GM23248 (cell line): Measurements from ENCODE around the gene PIP4K2C. TPM values are rescaled to one million over a fixed set of nuclear protein-coding genes. Genes with fewer than 3 reads are reported as not detected.

Source experiments
- DNase-seq: peaks from one replicate; pipeline ENCODE4 v3.0.0-alpha.2; 2015
- H2AFZ ChIP-seq: fragments of 200-600 bp; sonication (generic); 2 replicates; pipeline ENCODE4 v1.6.1; 2016; ENCODE audit warnings: antibody characterized with exemption
- H3F3A ChIP-seq: fragments of 200-600 bp; sonication (generic); 2 replicates; pipeline ENCODE4 v1.6.1; 2016; ENCODE audit warnings: mild to moderate bottlenecking, antibody characterized with exemption, mixed run types; ENCODE audit not compliant: insufficient read depth
- H3K27ac ChIP-seq: fragments of 200-600 bp; sonication (generic); 2 replicates; pipeline ENCODE4 v1.5.1; 2016; ENCODE audit warnings: mild to moderate bottlenecking
- H3K27me3 ChIP-seq: fragments of 200-600 bp; sonication (generic); replicated peaks from 2 replicates; pipeline ENCODE4 v1.6.1; 2016; ENCODE audit warnings: mild to moderate bottlenecking; ENCODE audit not compliant: insufficient read depth
- H3K36me3 ChIP-seq: fragments of 200-600 bp; sonication (generic); 2 replicates; pipeline ENCODE4 v1.6.1; 2016; ENCODE audit warnings: low read depth, mild to moderate bottlenecking
- H3K4me1 ChIP-seq: fragments of 200-600 bp; sonication (generic); 2 replicates; pipeline ENCODE4 v1.6.1; 2016; ENCODE audit warnings: mild to moderate bottlenecking; ENCODE audit not compliant: insufficient read depth
- H3K4me2 ChIP-seq: fragments of 200-600 bp; sonication (generic); one replicate; pipeline ENCODE4 v1.6.1; 2016; ENCODE audit warnings: mild to moderate bottlenecking; ENCODE audit not compliant: unreplicated experiment
- H3K4me3 ChIP-seq: fragments of 200-600 bp; sonication (generic); 2 replicates; pipeline ENCODE4 v1.5.1; 2016; ENCODE audit warnings: mild to moderate bottlenecking
- H3K79me2 ChIP-seq: fragments of 200-600 bp; sonication (generic); 2 replicates; pipeline ENCODE4 v1.6.1; 2016; ENCODE audit warnings: mild to moderate bottlenecking; ENCODE audit not compliant: insufficient read depth
- H3K9ac ChIP-seq: fragments of 200-600 bp; sonication (generic); 2 replicates; pipeline ENCODE4 v1.6.1; 2016; ENCODE audit warnings: mild to moderate bottlenecking
- H3K9me2 ChIP-seq: fragments of 200-600 bp; sonication (generic); 2 replicates; pipeline ENCODE4 v1.6.1; 2016; ENCODE audit warnings: mixed run types, mild to moderate bottlenecking, moderate library complexity; ENCODE audit not compliant: insufficient read depth
- H3K9me3 ChIP-seq: fragments of 200-600 bp; sonication (generic); one replicate; pipeline ENCODE4 v1.6.1; 2017; ENCODE audit warnings: low read depth
- H4K20me1 ChIP-seq: fragments of 200-600 bp; sonication (generic); 2 replicates; pipeline ENCODE4 v1.6.0; 2016; ENCODE audit not compliant: insufficient read depth
- EZH2 ChIP-seq: fragments of 200-600 bp; sonication (generic); IDR thresholded peaks from 2 replicates; pipeline ENCODE4 v1.6.1; 2018; ENCODE audit warnings: antibody characterized with exemption, mild to moderate bottlenecking; ENCODE audit not compliant: insufficient read depth, poor library complexity, severe bottlenecking
- EZH2phosphoT487 ChIP-seq: fragments of 200-600 bp; sonication (generic); IDR thresholded peaks from 2 replicates; pipeline ENCODE4 v1.6.1; 2018; ENCODE audit warnings: antibody characterized with exemption, moderate library complexity, mild to moderate bottlenecking, low read depth; ENCODE audit not compliant: insufficient read depth
- WGBS, 2 experiments: methylation state at CpG; one replicate each; pipeline ENCODE4 v1.1.6; 2015 to 2017; ENCODE audit warnings: low lambda C conversion rate in 2 of 2, low coverage in 1 of 2; ENCODE audit errors: missing lambda C conversion rate in 2 of 2; 5-methylcytosine and 5-hydroxymethylcytosine counted together
- in situ Hi-C: fragments of 300-500 bp; cut with MboI; formaldehyde crosslinking; loops from 2 replicates; pipeline ENCODE4 v1.15.0; 2020
- polyA plus RNA-seq: library from polyadenylated mRNA; unstranded; fragments of >200 nt; fragmentation: Nextera tagmentation; extraction: Ambion mirVana; gene quantifications from 2 replicates; pipeline ENCODE4 v1.2.1, GENCODE V29; 2016
- total RNA-seq: library from RNA; depleted of rRNA; stranded (reverse); fragments of >200 nt; shearing (Covaris generic); gene quantifications from 2 replicates; pipeline ENCODE4 v1.2.3, GENCODE V29; 2014

Gene PIP4K2C
- total and polyA plus RNA-seq, 2 experiments from 2014 or later = 22.5 to 27.3 TPM

DNA sequence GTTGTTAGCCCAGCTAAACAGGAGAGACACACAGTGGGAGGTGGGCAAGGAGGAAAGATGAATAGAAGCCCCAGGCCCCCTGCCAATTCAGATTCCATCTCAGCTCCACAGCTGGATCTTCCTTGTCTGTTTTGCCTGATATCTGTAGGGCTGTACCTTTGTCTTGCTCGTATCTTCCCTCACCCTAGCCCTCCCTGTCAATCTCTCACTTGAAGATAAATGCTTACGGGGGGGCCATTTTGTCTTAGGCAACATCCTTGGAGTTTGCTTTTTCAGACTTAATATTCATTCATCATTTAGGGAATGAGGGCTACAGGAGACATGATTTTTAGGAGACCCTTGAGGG, 38.7 kb upstream of the PIP4K2C start:
- DNase-seq = no peak
- 93 to 96% methylated on average over 2 of the region's 2 CpGs for WGBS, 2 experiments

DNA sequence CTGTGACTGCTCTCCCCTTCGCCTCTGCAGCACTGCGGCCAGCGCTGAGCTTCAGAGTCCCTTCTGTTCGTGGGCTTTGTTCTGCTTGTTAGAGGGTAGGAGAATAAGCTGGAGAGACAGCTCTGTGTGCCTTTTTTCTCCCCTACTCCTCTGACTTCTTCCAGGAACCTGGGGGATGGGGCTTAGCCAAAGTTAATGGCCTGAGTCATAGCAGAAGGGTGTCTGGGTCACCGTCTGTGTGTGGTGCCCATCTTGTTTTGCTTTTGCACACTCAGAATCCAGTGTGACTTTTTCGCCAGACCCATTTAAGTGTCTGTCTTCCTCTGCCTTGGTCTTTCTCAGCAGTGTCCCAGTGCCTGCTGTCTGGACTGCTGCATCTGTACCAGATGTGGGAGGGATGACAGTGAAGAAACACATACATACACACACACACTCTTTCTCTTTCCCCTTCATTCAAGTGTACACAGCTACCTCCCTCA, 38.1 kb upstream of the PIP4K2C start:
- no peaks in the 10 kb centered on the region for H3F3A ChIP-seq
- H2AFZ ChIP-seq = no peak overlapping the region
- no peak overlapping the region for H3K4me3 ChIP-seq
- H3K9ac ChIP-seq = no peak overlapping the region
- no peaks in the 10 kb centered on the region for H3K79me2 ChIP-seq
- in situ Hi-C loops = no loop called here
- no peaks in the 10 kb centered on the region for H3K36me3 ChIP-seq
- no peaks in the 10 kb centered on the region for H4K20me1 ChIP-seq
- no peaks in the 10 kb centered on the region for H3K9me2 ChIP-seq
- H3K4me2 ChIP-seq = no peak overlapping the region
- peak; percentile 65 for DNase-seq
- TF ChIP-seq EZH2 (no peak), EZH2phosphoT487 (no peak)
- no peak overlapping the region for H3K27ac ChIP-seq
- no peaks in the 10 kb centered on the region for H3K4me1 ChIP-seq
- 37 to 39% methylated on average over 6 of the region's 6 CpGs for WGBS, 2 experiments
- H3K9me3 ChIP-seq = no peaks in the 10 kb centered on the region
- H3K27me3 ChIP-seq = no peaks in the 10 kb centered on the region

More for the DNA sequence above, 38.7 kb upstream of the PIP4K2C start:
- Histone ChIP-seq H3K4me3 (no peak overlapping the region), H4K20me1 (no peaks in the 10 kb centered on the region), H3F3A (no peaks in the 10 kb centered on the region), H3K4me2 (no peak overlapping the region), H3K27ac (no peak overlapping the region), H2AFZ (no peak overlapping the region), H3K79me2 (no peaks in the 10 kb centered on the region), H3K9me3 (no peaks in the 10 kb centered on the region), H3K36me3 (no peaks in the 10 kb centered on the region), H3K9me2 (no peaks in the 10 kb centered on the region), H3K4me1 (no peaks in the 10 kb centered on the region), H3K9ac (no peak overlapping the region), H3K27me3 (no peaks in the 10 kb centered on the region)
- no peak for TF ChIP-seq EZH2
- no peak for TF ChIP-seq EZH2phosphoT487
- in situ Hi-C loops = no loop called here

DNA sequence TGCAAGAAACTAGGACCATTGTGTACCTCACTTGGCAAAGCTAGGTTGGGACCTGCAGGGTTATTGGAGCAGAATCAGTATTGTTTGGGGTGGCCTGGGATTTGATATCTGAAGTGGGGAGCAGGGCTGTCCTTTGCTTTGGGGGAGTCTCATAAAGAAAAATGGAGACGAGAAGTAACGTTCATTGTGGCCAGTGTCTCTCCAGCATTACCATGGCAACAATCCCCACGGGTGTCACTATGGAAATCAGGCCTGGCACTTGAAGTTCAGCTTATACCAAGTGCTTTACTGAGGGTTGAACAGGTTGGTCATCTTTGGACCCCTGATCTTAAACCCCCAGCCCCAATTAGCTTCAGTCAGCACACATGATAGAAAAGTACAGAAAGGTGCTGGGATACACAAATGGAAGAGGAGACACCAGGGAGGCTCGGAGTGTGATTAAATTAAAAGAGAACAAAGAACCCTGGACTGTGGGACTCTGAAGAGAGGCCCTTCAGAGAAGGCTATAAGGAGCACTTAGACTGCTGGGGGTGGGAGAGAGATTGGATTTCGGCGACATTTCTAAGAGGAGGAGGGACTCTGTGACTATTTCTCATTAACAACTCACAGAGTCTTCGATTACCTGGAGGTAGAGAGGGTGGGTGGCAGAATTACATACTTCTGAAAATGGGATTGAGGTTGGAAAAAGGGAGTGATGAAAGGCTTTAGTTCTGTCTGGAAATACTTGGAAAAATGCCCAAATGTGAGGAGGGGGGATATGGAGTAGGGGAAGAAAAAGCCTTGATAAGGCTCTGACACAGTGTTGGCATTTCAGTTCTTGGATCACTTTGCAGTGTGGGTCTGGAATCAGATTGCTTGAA, 37.4 kb upstream of the PIP4K2C start:
- WGBS, 2 experiments = 26 to 39% methylated on average over 7 of the region's 7 CpGs
- Histone ChIP-seq H2AFZ (no peak overlapping the region), H3K4me2 (no peak overlapping the region), H4K20me1 (no peaks in the 10 kb centered on the region), H3F3A (no peaks in the 10 kb centered on the region), H3K79me2 (no peaks in the 10 kb centered on the region), H3K9me2 (no peaks in the 10 kb centered on the region), H3K27me3 (no peaks in the 10 kb centered on the region), H3K9ac (no peak overlapping the region), H3K4me3 (no peak overlapping the region), H3K9me3 (no peaks in the 10 kb centered on the region), H3K36me3 (no peaks in the 10 kb centered on the region), H3K4me1 (no peaks in the 10 kb centered on the region), H3K27ac (no peak overlapping the region)
- in situ Hi-C loops = no loop called here
- DNase-seq = no peak
- TF ChIP-seq EZH2phosphoT487 = no peak
- TF ChIP-seq EZH2 = no peak

DNA sequence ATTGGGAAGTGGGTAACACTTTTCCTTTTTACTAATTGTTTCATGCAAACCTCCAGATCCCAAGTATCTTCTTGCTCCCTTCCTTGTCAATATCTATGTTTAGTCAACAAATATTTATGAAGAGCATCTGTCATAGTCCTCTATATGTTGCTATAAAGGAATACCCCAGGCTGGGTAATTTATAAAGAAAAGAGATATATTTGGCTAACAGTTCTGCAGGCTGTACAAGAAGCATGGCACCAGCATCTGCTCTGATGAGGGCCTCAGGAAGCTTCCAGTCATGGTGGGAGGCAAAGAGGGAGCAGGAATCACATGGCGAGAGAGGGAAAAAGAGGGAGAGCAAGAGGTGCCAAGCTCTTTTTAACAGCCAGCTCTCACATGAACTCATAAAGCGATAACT, 36.5 kb upstream of the PIP4K2C start:
- Histone ChIP-seq H4K20me1 (no peaks in the 10 kb centered on the region), H3K4me1 (no peaks in the 10 kb centered on the region), H3K27me3 (no peaks in the 10 kb centered on the region), H3K9ac (no peak overlapping the region), H3K4me3 (no peak overlapping the region), H3K36me3 (no peaks in the 10 kb centered on the region), H3F3A (no peaks in the 10 kb centered on the region), H3K4me2 (no peak overlapping the region), H3K9me2 (no peaks in the 10 kb centered on the region), H3K79me2 (no peaks in the 10 kb centered on the region), H3K9me3 (no peaks in the 10 kb centered on the region), H3K27ac (no peak overlapping the region), H2AFZ (no peak overlapping the region)
- TF ChIP-seq EZH2 (no peak), EZH2phosphoT487 (no peak)
- WGBS, 2 experiments = 93 to 100% methylated on average over 2 of the region's 2 CpGs
- no peak for DNase-seq
- in situ Hi-C loops = no loop called here
